Mesenchymal stem cell (in vitro differentiated cells and primary cell): Measurements from ENCODE around the gene PRDM7.

Source experiments
- DNase-seq: peaks from one replicate; pipeline ENCODE4 v3.0.0-alpha.2; 2013
- H2AFZ ChIP-seq: one replicate; pipeline ENCODE4 v1.6.1; 2013; ENCODE audit warnings: low read depth, mild to moderate bottlenecking, control low read depth, inconsistent platforms, low read length, moderate library complexity
- H2AK5ac ChIP-seq: 2 replicates; pipeline ENCODE4 v1.6.1; 2013; ENCODE audit warnings: low read length, moderate library complexity, mild to moderate bottlenecking, inconsistent platforms; ENCODE audit not compliant: severe bottlenecking
- H2BK120ac ChIP-seq: one replicate; pipeline ENCODE4 v1.6.1; 2013; ENCODE audit warnings: low read depth, mild to moderate bottlenecking, inconsistent platforms, low read length, moderate library complexity
- H2BK12ac ChIP-seq, 2 experiments: one replicate each; pipeline ENCODE4 v1.6.1; 2013; ENCODE audit warnings: inconsistent platforms in 2 of 2, low read length in 2 of 2, mild to moderate bottlenecking in 2 of 2, moderate library complexity in 2 of 2, control low read depth in 1 of 2
- H2BK15ac ChIP-seq: one replicate; pipeline ENCODE4 v1.6.1; 2013; ENCODE audit warnings: mild to moderate bottlenecking, low read depth, inconsistent platforms; ENCODE audit not compliant: poor library complexity, severe bottlenecking
- H2BK5ac ChIP-seq: 2 replicates; pipeline ENCODE4 v1.6.1; 2013; ENCODE audit warnings: low read depth, mild to moderate bottlenecking, low read length, control low read depth, inconsistent platforms; ENCODE audit not compliant: poor library complexity, severe bottlenecking
- H3K14ac ChIP-seq, 2 experiments: one replicate each; pipeline ENCODE4 v1.6.1; 2013; ENCODE audit warnings: inconsistent platforms in 2 of 2, low read length in 2 of 2, control low read depth in 1 of 2, mild to moderate bottlenecking in 1 of 2, moderate library complexity in 1 of 2
- H3K18ac ChIP-seq, 2 experiments: one replicate each; pipeline ENCODE4 v1.6.1; 2013; ENCODE audit warnings: inconsistent platforms in 2 of 2, low read length in 2 of 2, control low read depth in 1 of 2, low read depth in 1 of 2, mild to moderate bottlenecking in 1 of 2
- H3K23ac ChIP-seq, 2 experiments: one replicate each; pipeline ENCODE4 v1.6.1; 2013; ENCODE audit warnings: inconsistent platforms in 2 of 2, low read length in 2 of 2, mild to moderate bottlenecking in 2 of 2, moderate library complexity in 2 of 2, control low read depth in 1 of 2
- H3K27ac ChIP-seq: 2 replicates; pipeline ENCODE4 v1.5.1; 2013; ENCODE audit warnings: mild to moderate bottlenecking, moderate library complexity, low read length, control low read depth, inconsistent platforms; ENCODE audit not compliant: poor library complexity, severe bottlenecking
- H3K27me3 ChIP-seq, 2 experiments: 2 replicates each; pipeline versions ENCODE4 v1.6.1 to v1.7.0; 2013; ENCODE audit warnings: low read length in 2 of 2, mild to moderate bottlenecking in 2 of 2, moderate library complexity in 2 of 2, control low read depth in 1 of 2, inconsistent platforms in 1 of 2; ENCODE audit not compliant: control insufficient read depth in 1 of 2, insufficient read depth in 1 of 2
- H3K36me3 ChIP-seq, 2 experiments: 2 replicates each; pipeline versions ENCODE4 v1.6.1 to v1.7.0; 2013; ENCODE audit warnings: low read length in 2 of 2, control low read depth in 1 of 2, inconsistent platforms in 1 of 2, low read depth in 1 of 2, mild to moderate bottlenecking in 1 of 2; ENCODE audit not compliant: insufficient read depth in 2 of 2, control insufficient read depth in 1 of 2
- H3K4ac ChIP-seq, 2 experiments: one replicate each; pipeline ENCODE4 v1.6.1; 2013; ENCODE audit warnings: inconsistent platforms in 2 of 2, low read length in 2 of 2, mild to moderate bottlenecking in 2 of 2, moderate library complexity in 2 of 2, control low read depth in 1 of 2, low read depth in 1 of 2
- H3K4me1 ChIP-seq: 2 replicates; pipeline ENCODE4 v1.6.1; 2013; ENCODE audit warnings: low read depth, low read length, control low read depth; ENCODE audit not compliant: control insufficient read depth, insufficient read depth
- H3K4me2 ChIP-seq: 2 replicates; pipeline ENCODE4 v1.6.1; 2013; ENCODE audit warnings: low read length, mild to moderate bottlenecking, inconsistent platforms; ENCODE audit not compliant: poor library complexity, severe bottlenecking
- H3K4me3 ChIP-seq, 2 experiments: 2 replicates each; pipeline versions ENCODE4 v1.5.1 to v1.7.0; 2013; ENCODE audit warnings: low read length in 2 of 2, mild to moderate bottlenecking in 2 of 2, control low read depth in 1 of 2, low read depth in 1 of 2; ENCODE audit not compliant: insufficient read depth in 1 of 2
- H3K79me1 ChIP-seq: replicated peaks from 2 replicates; pipeline ENCODE4 v1.6.1; 2013; ENCODE audit warnings: mild to moderate bottlenecking, control low read depth, low read length, inconsistent platforms; ENCODE audit not compliant: poor library complexity, severe bottlenecking
- H3K9ac ChIP-seq: 2 replicates; pipeline ENCODE4 v1.7.0; 2013; ENCODE audit warnings: mild to moderate bottlenecking, low read length, moderate library complexity
- H3K9me3 ChIP-seq: 2 replicates; pipeline ENCODE4 v1.7.0; 2013; ENCODE audit warnings: mild to moderate bottlenecking, low read length; ENCODE audit not compliant: control insufficient read depth
- H4K8ac ChIP-seq: one replicate; pipeline ENCODE4 v1.6.1; 2013; ENCODE audit warnings: inconsistent platforms, mild to moderate bottlenecking, low read length, moderate library complexity
- H4K91ac ChIP-seq: one replicate; pipeline ENCODE4 v1.6.1; 2013; ENCODE audit warnings: mild to moderate bottlenecking, low read length, inconsistent platforms
- WGBS: methylation state at CpG from one replicate; pipeline ENCODE4 v1.1.7; 2013; ENCODE audit warnings: mixed read lengths; 5-methylcytosine and 5-hydroxymethylcytosine counted together

Gene PRDM7

DNA sequence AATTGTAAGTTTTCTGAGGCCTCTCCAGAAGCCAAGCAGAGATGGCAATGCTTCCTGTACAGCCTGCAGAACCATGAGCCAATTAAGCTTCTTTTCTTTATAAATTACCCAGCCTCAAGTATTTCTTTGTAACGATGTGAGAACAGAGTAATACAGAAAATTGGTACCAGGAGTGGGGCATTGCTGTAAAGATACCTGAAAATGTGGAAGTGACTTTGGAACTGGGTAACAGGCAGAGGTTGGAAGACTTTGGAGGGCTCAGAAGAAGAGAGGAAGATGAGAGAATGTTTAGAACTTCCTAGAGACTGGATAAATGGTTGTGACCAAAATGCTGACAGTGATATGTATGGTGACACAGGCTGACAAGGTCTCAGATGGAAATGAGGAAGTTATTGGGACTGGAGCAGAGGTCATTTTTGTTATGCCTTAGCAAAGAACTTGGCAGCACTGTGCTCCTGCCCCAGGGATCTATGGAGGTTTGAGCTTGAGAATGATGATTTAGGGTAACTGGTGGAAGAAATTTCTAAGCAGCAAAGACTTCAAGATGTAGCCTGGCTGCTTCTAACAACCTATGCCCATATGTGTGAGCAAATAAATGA is 23.1 kb downstream of the PRDM7 start:
- 49% methylated on average over 1 of the region's 1 CpG for WGBS
- no peak overlapping the region for H3K23ac ChIP-seq
- H3K4me1 ChIP-seq, result peaks cover 2% of the 10 kb centered on the region
- H2AK5ac ChIP-seq, result no peak overlapping the region
- H3K9ac ChIP-seq, result no peak overlapping the region
- H2BK120ac ChIP-seq, result no peak overlapping the region
- no peak overlapping the region for H3K27ac ChIP-seq
- no peak for DNase-seq
- no peaks in the 10 kb centered on the region for H3K36me3 ChIP-seq
- no peak overlapping the region for H4K8ac ChIP-seq
- no peak overlapping the region for H2AFZ ChIP-seq
- H3K4me2 ChIP-seq, result no peak overlapping the region
- no peak overlapping the region for H4K91ac ChIP-seq
- H3K79me1 ChIP-seq, result no peaks in the 10 kb centered on the region
- no peak overlapping the region for H2BK5ac ChIP-seq
- H3K9me3 ChIP-seq, result peaks cover 20% of the 10 kb centered on the region
- H3K14ac ChIP-seq, result no peak overlapping the region
- no peak overlapping the region for H3K4ac ChIP-seq
- H3K4me3 ChIP-seq, result no peak overlapping the region
- H3K18ac ChIP-seq, result no peak overlapping the region
- no peak overlapping the region for H2BK15ac ChIP-seq
- no peak overlapping the region for H2BK12ac ChIP-seq
- H3K27me3 ChIP-seq, result peaks cover 4 to 8% of the 10 kb centered on the region in 2 experiments

GRCh38 chr16:90050969-90051368 is 26.2 kb downstream of the PRDM7 start:
- H3K4me3 ChIP-seq, result no peak overlapping the region
- H4K8ac ChIP-seq, result no peak overlapping the region
- H3K14ac ChIP-seq, result no peak overlapping the region
- peaks cover 0 to 4% of the 10 kb centered on the region in 2 experiments for H3K36me3 ChIP-seq
- no peak overlapping the region for H2BK5ac ChIP-seq
- no peak overlapping the region for H3K9ac ChIP-seq
- H3K4me1 ChIP-seq, result peaks cover 11% of the 10 kb centered on the region
- H3K4ac ChIP-seq, result no peak overlapping the region
- no peak overlapping the region for H4K91ac ChIP-seq
- no peak overlapping the region for H2AK5ac ChIP-seq
- H2AFZ ChIP-seq, result no peak overlapping the region
- H3K27ac ChIP-seq, result no peak overlapping the region
- H3K18ac ChIP-seq, result no peak overlapping the region
- H3K23ac ChIP-seq, result no peak overlapping the region
- H3K9me3 ChIP-seq, result peaks cover 20% of the 10 kb centered on the region
- 88% methylated on average over 9 of the region's 10 CpGs for WGBS
- H3K4me2 ChIP-seq, result no peak overlapping the region
- no peak overlapping the region for H2BK12ac ChIP-seq
- H2BK120ac ChIP-seq, result no peak overlapping the region
- H3K79me1 ChIP-seq, result no peaks in the 10 kb centered on the region
- no peak overlapping the region for H2BK15ac ChIP-seq
- peaks cover 7 to 12% of the 10 kb centered on the region in 2 experiments for H3K27me3 ChIP-seq
- DNase-seq, result no peak

DNA sequence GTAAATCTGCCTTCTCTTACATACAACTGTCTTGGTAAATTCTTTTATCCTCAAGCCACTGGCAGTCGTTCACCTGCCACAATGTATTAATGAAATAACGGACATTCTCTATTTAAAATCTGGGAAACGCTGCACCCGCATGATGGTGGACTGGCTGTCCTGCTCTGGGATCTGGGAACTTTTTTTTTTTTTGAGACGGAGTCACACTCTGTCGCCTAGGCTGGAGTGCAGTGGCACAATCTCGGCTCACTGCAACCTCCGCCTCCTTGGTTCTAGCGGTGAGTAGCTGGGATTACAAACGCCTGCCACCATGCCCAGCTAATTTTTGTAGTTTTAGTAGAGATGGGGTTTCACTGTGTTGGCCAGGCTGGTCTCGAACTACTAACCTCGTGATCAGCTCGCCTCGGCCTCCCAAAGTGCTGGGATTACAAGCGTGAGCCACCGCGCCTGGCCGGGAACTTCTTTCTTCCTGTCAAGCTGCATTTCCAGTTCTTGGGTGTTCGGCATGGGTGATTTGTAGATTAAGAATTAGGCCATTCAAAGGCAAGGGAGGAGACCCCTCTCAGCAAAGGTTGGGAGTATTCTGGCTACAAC is 28.3 kb downstream of the PRDM7 start:
- H2AK5ac ChIP-seq, result no peak overlapping the region
- H3K18ac ChIP-seq, result no peak overlapping the region
- H2BK12ac ChIP-seq, result no peak overlapping the region
- H4K91ac ChIP-seq, result no peak overlapping the region
- no peaks in the 10 kb centered on the region for H3K79me1 ChIP-seq
- H3K4me3 ChIP-seq, result peak overlapping the region in 1 of 2 experiments; percentile 6
- no peak overlapping the region for H3K4ac ChIP-seq
- H3K14ac ChIP-seq, result no peak overlapping the region
- no peak overlapping the region for H2BK15ac ChIP-seq
- no peak overlapping the region for H3K23ac ChIP-seq
- H2AFZ ChIP-seq, result no peak overlapping the region
- H2BK5ac ChIP-seq, result no peak overlapping the region
- H3K27ac ChIP-seq, result no peak overlapping the region
- H3K4me1 ChIP-seq, result peaks cover 14% of the 10 kb centered on the region
- no peak for DNase-seq
- H3K4me2 ChIP-seq, result no peak overlapping the region
- H2BK120ac ChIP-seq, result no peak overlapping the region
- peaks cover 7 to 12% of the 10 kb centered on the region in 2 experiments for H3K27me3 ChIP-seq
- H3K36me3 ChIP-seq, result peaks cover 4 to 7% of the 10 kb centered on the region in 2 experiments
- H3K9me3 ChIP-seq, result peaks cover 2% of the 10 kb centered on the region
- H4K8ac ChIP-seq, result no peak overlapping the region
- WGBS, result 94% methylated on average over 19 of the region's 19 CpGs
- H3K9ac ChIP-seq, result no peak overlapping the region

DNA sequence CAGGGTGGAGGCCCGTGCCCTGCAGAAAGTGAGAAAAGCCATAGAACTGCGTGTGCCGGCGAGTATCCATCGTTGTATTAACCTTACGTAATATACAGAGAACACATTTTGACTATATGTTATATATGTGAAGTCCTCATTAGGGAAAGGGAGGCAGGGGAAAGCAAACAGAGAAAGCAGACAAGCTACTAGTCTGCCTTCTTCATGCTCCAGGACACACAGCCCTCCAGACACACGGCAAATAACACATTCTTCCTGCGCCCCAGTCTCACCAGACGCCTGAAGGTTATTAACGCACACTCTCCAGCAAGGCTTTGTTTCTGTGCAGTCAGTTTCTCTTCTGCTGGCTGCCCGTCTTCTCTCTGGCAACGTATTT is 28.8 kb downstream of the PRDM7 start:
- H2AFZ ChIP-seq, result no peak overlapping the region
- H3K4me1 ChIP-seq, result peaks cover 19% of the 10 kb centered on the region
- no peak overlapping the region for H3K27ac ChIP-seq
- no peak overlapping the region for H3K18ac ChIP-seq
- H4K91ac ChIP-seq, result no peak overlapping the region
- H2BK12ac ChIP-seq, result no peak overlapping the region
- H3K4me2 ChIP-seq, result no peak overlapping the region
- WGBS, result 78% methylated on average over 6 of the region's 12 CpGs
- H3K79me1 ChIP-seq, result no peaks in the 10 kb centered on the region
- no peak overlapping the region for H3K4ac ChIP-seq
- H2BK5ac ChIP-seq, result no peak overlapping the region
- no peak overlapping the region for H3K23ac ChIP-seq
- no peaks in the 10 kb centered on the region for H3K9me3 ChIP-seq
- H3K36me3 ChIP-seq, result peaks cover 9 to 12% of the 10 kb centered on the region in 2 experiments
- H2BK120ac ChIP-seq, result no peak overlapping the region
- no peak for DNase-seq
- H3K4me3 ChIP-seq, result peak overlapping the region in 1 of 2 experiments; percentile 6
- peaks cover 7 to 12% of the 10 kb centered on the region in 2 experiments for H3K27me3 ChIP-seq
- no peak overlapping the region for H3K14ac ChIP-seq
- H3K9ac ChIP-seq, result no peak overlapping the region
- no peak overlapping the region for H2AK5ac ChIP-seq
- H2BK15ac ChIP-seq, result no peak overlapping the region
- no peak overlapping the region for H4K8ac ChIP-seq
